NCI-H2227 (cell line): ENCODE measurements around the gene CHMP4A.

Experiments
- DNase-seq: peaks from one replicate; lab custom pipeline; 2025; ENCODE audit not compliant: unreplicated experiment; lab: John Stamatoyannopoulos, UW

CHMP4A gene

DNA sequence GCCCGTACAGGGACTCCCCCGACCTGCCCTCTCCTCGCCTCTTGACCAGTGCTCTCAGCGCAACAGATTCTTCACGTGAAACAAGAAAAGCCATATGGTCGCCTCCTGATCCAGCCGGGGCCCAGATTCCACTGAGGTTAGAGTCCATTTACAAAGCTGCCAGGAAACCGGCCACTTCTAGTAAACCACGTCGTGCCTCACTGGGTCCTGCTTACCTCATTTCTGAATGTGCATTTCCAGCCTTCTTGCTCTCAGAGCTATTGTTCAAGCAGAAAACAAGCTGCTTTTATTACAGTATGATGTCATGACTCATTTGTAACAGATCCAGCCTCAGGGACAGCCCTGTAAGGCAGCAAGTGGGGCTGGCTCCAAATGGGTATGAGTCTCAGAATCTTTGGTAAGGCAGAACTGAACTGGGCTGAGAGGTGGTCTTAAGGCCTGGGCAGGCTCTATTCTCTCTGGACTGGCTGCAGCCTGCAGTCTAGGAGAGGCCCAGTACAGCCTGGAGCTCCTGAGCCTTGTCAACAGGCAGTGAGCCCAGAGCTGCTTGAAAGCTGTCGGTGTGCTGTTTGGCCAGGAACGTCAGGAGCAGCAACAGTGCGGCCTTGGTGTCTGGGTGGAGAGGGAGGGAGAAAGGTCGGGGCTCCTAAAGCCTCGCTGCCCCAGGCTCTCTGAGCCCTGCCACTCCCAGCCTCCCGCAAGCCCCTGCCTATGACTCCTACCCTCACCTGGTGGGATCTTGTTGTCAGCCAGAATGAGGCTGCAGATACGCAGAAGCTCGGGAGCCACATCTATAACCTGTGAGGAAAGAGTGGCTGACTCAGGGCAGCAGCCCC, 33.1 kb downstream of the CHMP4A start:
- no peak for DNase-seq

DNA sequence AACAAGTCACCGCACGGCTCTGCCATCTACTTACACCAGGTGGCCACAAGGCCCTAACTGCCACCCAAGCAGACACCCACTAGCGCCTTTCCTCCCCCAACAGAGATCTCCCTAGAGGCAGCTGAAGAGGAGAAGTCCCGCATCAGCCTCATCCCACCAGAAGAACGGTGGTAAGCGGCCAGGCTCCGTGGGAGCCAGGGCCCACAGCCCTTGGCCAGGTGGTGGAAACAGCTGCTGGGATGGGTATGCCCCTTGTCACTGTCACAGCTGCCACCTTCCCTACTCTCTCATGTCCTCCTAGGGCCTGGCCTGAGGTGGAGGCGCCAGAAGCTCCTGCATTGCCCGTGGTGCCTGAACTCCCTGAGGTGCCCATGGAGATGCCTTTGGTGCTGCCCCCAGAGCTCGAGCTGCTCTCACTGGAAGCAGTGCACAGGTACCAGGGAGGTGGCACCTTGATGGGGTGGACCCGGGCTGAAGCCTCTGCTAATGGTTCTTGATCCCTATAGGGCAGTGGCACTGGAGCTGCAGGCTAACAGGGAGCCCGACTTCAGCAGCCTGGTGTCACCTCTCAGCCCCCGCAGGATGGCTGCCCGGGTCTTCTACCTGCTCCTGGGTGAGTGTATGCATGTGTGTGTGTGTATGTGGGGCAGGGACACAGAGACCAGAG, 33.9 kb downstream of the CHMP4A start:
- DNase-seq: no peak

DNA sequence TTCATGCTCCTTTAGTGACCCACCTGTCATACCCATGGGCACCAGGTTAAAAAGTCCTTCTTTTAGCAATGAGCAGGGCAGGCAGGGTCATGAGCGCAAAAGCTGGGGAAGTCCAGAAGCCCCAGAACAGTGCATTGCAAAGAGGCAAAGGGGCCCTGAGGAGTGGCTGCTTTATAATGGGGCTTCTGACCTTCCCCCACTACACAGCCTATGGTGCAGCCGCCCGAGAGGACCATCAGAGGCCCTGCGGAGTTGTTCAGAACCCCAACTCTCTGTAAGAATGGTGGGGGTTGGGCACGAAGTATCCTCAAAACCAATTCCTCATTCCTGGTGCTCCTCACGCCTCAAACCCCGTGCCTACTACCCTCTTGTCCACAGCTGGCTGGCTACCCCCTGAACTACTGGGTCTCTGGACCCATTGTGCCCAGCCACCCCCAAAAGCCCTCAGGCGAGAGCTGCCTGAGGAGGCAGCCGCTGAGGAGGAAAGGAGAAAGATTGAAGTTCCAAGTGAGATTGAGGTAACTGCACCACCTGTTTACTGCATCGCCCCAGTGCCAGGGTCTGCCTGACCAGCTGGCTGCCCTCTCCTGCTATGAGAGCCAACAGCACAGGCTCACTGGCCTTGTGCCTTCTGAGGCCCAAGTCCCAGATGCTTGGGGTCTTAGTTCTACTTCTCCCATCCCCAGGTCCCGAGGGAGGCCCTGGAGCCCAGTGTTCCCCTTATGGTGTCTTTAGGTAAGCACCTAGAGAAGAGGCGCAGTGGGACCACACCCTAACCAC, 34.7 kb downstream of the CHMP4A start:
- DNase-seq: no peak

DNA sequence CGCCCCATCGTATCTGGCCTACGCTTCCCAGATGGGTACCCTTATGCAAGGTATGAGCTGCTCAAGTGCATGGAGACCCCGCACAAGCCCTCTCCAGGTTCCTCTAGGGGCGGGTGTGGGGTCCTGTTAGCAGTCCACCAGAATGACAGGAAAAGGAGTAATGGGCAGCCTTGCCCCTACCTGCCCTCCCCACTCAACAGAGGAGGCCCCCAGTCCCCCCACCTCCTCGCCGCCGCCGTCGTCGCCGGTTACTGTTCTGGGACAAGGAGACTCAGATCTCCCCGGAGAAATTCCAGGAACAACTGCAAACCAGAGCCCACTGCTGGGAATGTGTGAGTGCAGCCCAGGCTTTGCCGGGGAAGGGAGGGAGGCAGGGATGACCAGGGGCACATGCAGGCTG, 35.4 kb downstream of the CHMP4A start:
- DNase-seq: no peak

DNA sequence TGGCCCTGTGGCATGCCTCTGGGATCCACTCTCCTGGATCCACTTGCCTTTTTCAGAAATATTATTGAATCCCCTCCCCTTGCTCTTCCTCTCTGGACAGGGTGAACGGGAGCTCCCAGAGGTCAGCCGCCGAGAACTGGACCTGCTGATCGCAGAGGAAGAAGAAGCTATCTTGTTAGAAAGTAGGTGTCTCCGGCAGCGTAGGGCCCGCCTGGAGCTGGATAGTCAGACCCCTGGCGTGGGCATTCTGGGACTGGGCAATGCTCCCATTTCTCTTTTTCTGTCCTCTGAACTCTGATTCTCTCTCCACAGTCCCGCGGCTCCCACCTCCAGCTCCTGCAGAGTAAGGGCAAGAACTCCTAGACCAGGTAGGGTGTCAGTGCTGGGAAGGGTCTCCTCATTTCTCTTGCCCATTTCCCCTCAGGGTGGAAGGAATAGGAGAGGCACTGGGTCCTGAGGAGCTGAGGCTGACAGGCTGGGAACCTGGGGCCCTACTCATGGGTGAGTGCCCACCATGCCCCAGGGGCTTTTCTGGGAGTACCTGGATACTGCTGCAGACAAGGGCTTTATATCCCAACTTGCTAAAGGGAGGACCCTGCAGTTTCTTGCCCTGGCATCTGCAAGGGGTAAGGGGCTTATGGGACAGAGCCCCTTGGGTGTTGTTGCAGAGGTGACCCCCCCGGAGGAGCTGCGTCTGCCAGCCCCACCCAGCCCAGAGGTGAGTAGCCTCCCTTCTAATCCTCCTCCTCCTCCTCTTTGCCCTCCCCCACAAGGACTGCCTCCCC, 36.1 kb downstream of the CHMP4A start:
- no peak for DNase-seq

DNA sequence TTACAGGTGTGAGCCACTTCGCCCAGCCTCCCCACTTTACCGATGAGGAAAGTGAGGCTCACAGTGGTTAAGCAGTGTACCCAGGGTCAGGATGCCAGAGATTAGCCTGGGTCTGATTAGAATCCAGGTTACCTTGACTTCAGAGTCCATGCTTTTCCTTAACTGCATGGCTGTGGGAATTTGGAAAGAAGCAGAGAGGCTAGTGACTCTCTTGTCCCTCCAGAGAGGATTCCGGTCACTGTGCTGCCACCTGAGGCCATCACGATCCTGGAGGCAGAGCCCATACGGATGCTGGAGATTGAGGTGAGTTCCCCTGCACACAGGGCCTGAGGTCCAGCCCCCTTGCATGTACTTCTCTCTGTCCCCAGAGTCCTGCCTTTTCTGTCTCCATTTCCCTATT, 36.7 kb downstream of the CHMP4A start:
- DNase-seq: no peak

DNA sequence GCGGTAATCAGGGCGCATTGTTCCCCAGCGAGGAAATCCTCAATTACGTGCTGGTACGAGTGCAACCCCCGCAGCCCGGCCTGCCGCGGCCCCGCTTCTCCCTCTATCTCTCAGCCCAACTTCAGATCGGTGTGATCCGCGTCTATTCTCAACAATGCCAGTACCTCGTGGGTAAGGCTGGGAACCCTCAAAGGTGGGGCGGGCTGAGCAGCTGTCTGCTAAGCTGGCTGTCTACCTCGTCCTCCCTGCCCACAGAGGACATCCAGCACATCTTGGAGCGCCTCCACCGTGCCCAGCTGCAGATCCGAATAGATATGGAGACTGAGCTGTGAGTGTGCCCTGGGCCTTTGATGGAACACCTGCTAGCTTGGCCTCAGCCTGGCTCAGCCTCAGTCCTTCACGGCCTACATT, 40.4 kb downstream of the CHMP4A start:
- DNase-seq: peak; percentile 27

DNA sequence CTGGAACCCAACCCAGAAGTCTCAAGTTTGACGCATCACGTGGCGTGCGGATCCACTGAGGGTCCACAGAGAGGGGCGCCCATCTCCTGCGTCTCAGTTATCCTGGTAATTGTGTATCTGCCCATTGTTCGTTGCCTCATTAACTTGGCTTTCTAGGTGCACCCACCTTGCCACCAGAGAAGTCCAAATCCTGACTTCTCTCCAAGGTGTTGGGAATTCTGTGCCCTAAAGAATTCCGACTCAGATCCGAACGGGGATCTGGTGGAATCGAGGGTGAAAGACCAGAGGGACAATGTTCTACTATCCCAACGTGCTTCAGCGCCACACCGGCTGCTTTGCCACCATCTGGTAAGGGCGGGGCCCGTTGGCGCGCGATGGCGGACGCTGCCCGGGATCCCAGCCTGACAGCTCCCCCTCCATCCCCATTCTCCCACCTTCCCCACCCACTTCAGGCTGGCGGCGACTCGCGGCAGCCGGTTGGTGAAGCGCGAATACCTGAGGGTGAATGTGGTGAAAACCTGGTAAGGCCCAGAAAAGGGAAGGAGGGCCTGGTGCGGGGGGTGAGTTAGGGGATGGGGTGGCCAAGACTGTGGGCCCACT, 40.9 kb downstream of the CHMP4A start:
- peak; percentile 45 for DNase-seq

DNA sequence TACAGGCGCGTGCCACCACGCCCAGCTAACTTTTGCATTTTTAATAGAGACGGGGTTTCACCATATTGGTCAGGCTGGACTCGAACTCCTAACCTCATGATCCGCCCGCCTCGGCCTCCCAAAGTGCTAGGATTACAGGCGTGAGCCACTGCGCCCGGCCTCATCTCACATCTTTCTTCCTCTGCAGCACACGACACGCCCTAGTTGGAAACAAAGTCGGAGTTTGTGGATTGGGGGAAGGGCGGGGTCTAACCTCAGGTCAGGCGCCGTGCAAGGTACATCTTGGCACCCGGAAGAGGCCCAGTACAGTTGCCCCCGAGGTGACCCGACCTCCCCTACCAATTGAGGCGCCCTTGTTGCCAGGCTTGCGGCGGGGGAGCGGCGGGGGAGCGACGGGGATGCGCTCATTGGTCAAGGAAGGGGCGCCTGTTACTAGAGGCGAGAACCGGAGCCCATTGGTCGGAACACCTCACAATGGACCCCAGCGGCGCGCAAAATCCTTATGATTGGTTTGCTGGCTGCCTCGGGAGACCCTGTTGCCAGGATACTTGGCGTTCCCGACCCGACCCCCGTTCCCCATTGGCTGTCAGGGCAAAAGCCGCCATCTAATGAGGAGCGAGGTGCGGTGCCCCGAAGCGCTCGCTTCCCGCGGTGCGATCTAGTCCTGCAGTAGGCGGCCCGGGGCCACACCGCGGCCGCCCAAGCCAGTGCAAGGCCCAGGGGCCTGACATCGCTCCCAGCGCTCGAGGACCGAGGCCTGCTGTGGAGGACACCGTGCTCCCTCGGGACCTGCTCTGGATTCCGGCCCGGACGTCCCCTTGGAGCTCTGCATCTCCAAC, 41.6 kb downstream of the CHMP4A start, which contains the start of gene REC8:
Gene REC8, plus strand, starts transcription at position 659 of the 839 bp plus-strand sequence. CDS start 473 bp downstream, outside the sequence.
- DNase-seq: peak; percentile 98

DNA sequence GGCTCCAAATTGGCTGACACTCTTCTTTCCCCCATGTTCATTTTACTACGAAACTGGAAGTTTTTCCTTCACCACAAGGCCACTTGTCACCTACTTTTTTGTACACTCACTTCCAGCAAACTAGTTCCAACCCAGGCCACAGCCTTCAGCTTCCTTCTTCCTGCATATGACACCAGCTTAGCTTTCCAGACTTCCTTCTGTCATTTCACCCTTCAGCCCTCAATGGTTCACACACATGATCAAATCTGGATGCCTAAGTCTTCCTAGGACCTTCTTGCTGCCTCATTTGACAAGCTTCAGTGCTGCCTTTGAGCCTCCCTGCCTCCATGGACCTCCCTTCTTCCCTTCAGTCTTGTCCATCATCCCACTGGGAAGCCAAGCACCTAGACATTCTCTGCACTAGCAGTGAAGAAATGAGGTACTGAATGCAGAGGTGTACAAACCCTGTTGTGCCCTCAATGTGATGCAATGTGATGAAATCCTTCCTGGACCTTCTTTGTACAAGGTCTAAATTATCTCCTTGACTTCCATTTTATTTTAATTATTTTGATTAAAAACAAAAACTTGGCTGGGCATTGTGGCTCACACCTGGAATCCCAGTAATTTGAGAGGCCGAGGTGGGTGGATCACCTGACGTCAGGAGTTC, 45.7 kb downstream of the CHMP4A start:
- DNase-seq: no peak

DNA sequence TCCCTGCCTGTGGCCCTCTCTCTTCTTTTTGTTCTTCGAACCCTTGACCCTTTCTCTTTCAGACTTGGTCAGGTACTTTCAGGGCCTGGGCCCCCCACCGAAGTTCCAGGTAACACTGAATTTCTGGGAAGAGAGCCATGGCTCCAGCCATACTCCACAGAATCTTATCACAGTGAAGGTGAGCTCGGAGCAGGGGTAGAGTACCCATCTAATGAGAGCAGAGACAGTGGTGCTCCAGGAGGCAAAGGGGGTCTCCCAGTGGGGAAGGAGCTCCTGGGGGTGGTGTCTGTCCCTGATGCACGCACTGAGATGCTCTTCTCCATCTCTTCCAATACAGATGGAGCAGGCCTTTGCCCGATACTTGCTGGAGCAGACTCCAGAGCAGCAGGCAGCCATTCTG, 47.5 kb downstream of the CHMP4A start:
- no peak for DNase-seq

DNA sequence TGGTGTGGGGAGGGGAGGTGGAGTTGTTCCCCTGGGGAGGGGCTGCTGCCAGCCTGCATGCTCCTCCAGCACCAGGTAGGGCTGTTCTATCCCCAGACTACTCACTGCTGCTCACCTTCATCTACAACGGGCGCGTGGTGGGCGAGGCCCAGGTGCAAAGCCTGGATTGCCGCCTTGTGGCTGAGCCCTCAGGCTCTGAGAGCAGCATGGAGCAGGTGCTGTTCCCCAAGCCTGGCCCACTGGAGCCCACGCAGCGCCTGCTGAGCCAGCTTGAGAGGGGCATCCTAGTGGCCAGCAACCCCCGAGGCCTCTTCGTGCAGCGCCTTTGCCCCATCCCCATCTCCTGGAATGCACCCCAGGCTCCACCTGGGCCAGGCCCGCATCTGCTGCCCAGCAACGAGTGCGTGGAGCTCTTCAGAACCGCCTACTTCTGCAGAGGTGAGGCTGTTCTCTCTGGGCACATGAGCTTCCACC, 48.7 kb downstream of the CHMP4A start:
- DNase-seq: no peak

DNA sequence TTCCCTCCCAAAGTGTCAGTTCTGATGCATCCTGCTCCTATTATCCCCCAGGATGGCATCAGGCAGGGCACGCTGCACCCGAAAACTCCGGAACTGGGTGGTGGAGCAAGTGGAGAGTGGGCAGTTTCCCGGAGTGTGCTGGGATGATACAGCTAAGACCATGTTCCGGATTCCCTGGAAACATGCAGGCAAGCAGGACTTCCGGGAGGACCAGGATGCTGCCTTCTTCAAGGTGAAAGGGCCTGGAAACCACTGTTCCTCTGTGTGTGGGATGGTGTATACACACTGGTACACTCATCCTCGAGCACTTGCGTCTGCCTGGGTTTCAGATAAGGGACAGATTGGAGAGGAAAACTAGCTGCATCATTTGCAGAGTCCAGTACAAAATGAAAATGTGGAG, 51.2 kb downstream of the CHMP4A start:
- DNase-seq: no peak

DNA sequence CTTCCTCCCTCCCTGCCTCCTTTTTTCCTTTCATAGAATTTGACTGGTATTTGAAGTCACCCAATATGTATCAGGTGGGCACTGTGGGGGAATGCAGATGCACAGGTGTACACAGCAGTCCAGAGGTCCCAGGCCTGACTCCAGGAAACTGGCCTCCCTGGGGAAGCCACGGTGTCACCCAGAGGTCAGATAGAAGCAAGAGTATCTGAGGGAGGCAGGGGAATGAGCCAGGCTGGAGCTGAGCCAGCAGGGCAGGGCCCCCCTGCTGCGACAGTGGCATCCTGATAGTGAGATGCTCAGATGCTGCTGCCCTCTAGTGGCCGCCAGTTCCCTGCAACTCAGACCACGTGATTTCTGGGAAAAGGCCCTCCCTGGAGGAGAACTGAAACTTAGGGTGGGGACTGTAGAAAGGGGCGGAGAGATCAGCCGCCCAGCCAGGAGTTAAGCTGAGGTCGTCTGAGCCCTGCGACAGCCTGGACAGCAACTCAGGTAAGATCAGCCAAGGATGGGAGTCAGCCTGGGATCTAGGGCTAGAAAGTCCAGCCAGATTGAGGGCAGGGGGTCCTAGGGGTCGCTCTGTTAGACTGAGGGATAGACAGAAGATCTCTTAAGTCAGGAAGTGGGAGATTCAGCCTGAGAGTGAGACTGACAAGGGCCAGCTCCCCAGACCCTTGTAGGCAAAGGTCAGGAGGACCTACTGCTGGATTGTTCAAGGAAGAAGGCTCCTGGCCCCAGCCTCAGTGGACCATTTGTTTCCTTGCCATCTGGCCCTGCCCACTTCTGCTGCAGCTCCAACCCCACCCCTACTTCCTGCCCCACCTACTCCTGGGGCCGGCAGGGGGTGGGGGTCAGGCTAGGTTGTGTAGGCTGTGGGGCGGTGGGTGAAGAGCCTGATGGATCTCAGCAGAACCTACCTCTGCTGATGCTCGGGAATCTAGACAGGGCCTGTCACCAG, 52.2 kb downstream of the CHMP4A start, which contains the start of gene IRF9:
Gene IRF9, plus strand, starts transcription at position 416 of the 955 bp plus-strand sequence. CDS start 880 bp downstream, outside the sequence.
- DNase-seq: peak; percentile 97

DNA sequence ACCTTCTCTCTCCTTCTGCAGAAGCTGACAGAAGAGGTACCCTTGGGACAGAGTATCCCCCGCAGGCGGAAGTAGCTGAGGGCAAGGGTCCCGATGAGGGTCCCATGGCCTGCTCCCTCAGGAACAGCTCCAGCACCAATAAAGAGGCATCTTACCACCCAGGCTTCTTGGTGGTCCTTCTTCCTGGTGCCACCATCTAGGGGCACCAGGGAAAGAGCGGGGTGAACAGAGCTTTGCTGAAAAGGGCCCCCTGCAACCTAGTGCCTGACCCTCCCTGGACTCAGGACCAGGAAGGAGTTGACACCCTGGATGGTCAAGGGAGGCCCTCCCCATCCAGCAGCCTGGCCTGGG, 52.8 kb downstream of the CHMP4A start:
- no peak for DNase-seq

DNA sequence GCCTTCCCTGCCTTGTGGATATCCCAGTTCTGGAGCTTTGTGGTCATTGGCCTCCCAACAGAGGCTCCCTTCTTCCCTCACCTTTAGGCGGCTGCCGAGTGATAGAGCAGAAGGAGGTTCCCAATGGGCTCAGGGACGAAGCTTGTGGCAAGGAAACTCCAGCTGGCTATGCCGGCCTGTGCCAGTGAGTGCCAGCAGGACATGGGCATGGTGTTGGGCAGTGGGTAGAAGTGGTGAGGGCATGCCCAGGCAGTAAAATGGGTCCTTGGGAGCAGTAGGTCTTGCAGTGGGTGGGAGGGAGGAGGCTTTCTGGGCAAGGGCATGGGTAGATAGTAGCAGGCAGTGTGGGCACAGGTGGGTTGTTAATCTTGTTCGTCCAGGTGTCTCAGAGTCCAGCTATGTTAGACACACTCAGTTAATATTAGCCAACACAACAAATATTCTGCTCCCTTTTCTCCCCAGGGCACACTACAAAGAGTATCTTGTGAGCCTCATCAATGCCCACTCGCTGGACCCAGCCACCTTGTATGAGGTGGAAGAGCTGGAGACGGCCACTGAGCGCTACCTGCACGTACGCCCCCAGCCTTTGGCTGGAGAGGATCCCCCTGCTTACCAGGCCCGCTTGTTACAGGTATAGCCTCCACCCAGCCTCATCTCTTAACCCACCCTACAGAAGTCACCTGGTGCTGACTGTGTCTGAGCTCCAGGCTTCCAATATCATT, 53.4 kb downstream of the CHMP4A start:
- DNase-seq: no peak
